Measurements from ENCODE around the gene BBOX1. TPM values are rescaled to one million over a fixed set of nuclear protein-coding genes. Genes with fewer than 3 reads are reported as not detected.

The BBOX1 gene
- total RNA-seq, 1 experiment from 2014 or later: not detected

DNA sequence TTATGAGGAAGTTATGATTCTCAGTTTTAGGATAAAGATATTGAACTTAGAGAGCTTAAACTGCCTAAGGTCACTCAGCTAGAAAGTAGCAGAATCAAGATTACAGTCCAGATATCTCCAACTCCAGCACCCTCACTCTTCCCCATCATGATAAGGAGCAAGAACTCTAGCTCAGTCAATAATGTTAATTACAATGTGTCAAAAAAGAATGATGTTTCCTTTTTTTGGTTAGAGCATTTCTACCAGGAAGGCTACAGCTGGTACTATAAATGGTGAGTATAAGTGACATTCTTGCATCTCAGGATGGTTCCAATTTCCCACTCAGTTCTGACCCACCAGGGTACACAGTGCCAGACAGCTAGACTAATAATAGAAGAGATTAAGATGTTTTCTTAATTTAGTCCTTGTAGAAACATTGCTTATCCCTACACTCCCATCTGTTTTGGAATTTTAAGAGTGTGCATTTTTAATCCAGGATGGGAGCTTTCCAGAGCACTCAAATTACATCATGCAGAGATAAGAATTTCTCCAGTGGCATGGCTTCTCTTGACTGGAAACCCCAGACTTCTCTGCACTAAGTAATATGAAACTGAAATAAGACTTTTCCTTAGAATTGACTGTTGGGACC lies 21.6 kb upstream of the BBOX1 start:
- Histone ChIP-seq H3K4me1 (ENCODE audit: control insufficient read depth in 1 of 2, insufficient read depth in 2 of 2, low read length in 2 of 2) (no peaks in the 10 kb centered on the region), H4K20me1 (ENCODE audit: insufficient read depth) (no peaks in the 10 kb centered on the region), H3K9me2 (ENCODE audit: insufficient read depth) (no peaks in the 10 kb centered on the region), H3K27me3 (ENCODE audit: insufficient read depth, low read length) (no peaks in the 10 kb centered on the region), H3K9ac (ENCODE audit: low read length) (no peak overlapping the region), H3K4me3 (replicated peaks in 1 of 2; ENCODE audit: low read depth in 1 of 2, low read length in 2 of 2) (no peak overlapping the region), H2AFZ (ENCODE audit: low read depth, low read length, poor library complexity, severe bottlenecking) (no peak overlapping the region), H3K4me2 (ENCODE audit: low read length) (no peak overlapping the region), H3K36me3 (ENCODE audit: control insufficient read depth in 1 of 2, insufficient read depth in 2 of 2, low read length in 2 of 2) (no peaks in the 10 kb centered on the region; a peak in 1 of 4 replicates), H3K27ac (ENCODE audit: low read depth, low read length) (no peak overlapping the region), H3K79me2 (ENCODE audit: insufficient read depth, low read length) (no peaks in the 10 kb centered on the region), H3K9me3 (ENCODE audit: control insufficient read depth in 1 of 2, insufficient read depth in 1 of 2, low read depth in 1 of 2, low read length in 2 of 2) (no peaks in the 10 kb centered on the region)
- no peak for TF ChIP-seq JUND (IDR thresholded peaks at IDR 0.05)
- TF ChIP-seq ZFX (IDR thresholded peaks at IDR 0.05): no peak
- TF ChIP-seq CBX3 (IDR thresholded peaks at IDR 0.05; ENCODE audit: low read depth): no peak
- TF ChIP-seq FOSL1 (IDR thresholded peaks at IDR 0.05; ENCODE audit: low read depth): no peak
- DNase-seq (ENCODE audit: low read depth, low spot score) (no peak), ATAC-seq (no peak)
- RAD21 ChIA-PET (ENCODE audit: low non-redundant PET in 1 of 2, low total read pairs in 2 of 2, uncharacterized antibody in 2 of 2, unreplicated experiment in 2 of 2): no interaction called here
- POLR2A ChIA-PET: no interaction called here
- CTCF ChIA-PET: no interaction called here
- intact Hi-C loops (cut with micrococcal nuclease): no loop called here
- BruUV-seq (replicated peaks): no TSS peak

DNA sequence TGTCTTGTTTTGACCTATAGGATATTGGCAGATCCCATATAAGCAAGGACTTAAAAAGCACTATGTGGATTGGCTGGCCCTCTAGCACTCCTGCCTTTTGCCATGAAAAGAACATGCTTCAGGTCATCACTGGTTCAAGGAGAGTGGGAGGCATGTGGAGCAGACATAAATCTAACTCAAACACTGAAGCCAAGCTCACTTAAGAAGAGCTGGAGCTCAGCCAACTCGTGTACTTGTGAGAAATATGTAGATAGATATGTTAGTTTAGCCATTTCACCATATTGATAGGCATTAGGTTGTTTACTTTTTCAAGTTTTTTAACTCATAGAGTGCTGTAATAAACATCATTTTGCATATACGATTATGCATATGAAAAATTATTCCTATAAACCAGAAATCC lies 19.9 kb upstream of the BBOX1 start:
- H3K4me3 ChIP-seq (replicated peaks in 1 of 2; ENCODE audit: low read depth in 1 of 2, low read length in 2 of 2): no peak overlapping the region
- no peak overlapping the region for H2AFZ ChIP-seq (ENCODE audit: low read depth, low read length, poor library complexity, severe bottlenecking)
- no peak overlapping the region for H3K4me2 ChIP-seq (ENCODE audit: low read length)
- no peaks in the 10 kb centered on the region for H3K79me2 ChIP-seq (ENCODE audit: insufficient read depth, low read length)
- H3K9me3 ChIP-seq (ENCODE audit: control insufficient read depth in 1 of 2, insufficient read depth in 1 of 2, low read depth in 1 of 2, low read length in 2 of 2): no peaks in the 10 kb centered on the region
- H3K9ac ChIP-seq (ENCODE audit: low read length): no peak overlapping the region
- ATAC-seq (no peak), DNase-seq (ENCODE audit: low read depth, low spot score) (no peak)
- intact Hi-C loops (cut with micrococcal nuclease): no loop called here
- H4K20me1 ChIP-seq (ENCODE audit: insufficient read depth): no peaks in the 10 kb centered on the region
- no peaks in the 10 kb centered on the region for H3K27me3 ChIP-seq (ENCODE audit: insufficient read depth, low read length)
- no TSS peak for BruUV-seq (replicated peaks)
- TF ChIP-seq TCF7L2 (IDR thresholded peaks at IDR 0.05; ENCODE audit: borderline replicate concordance, extremely low read depth, insufficient read depth, insufficient read length): no peak
- TF ChIP-seq, protein P1, sequence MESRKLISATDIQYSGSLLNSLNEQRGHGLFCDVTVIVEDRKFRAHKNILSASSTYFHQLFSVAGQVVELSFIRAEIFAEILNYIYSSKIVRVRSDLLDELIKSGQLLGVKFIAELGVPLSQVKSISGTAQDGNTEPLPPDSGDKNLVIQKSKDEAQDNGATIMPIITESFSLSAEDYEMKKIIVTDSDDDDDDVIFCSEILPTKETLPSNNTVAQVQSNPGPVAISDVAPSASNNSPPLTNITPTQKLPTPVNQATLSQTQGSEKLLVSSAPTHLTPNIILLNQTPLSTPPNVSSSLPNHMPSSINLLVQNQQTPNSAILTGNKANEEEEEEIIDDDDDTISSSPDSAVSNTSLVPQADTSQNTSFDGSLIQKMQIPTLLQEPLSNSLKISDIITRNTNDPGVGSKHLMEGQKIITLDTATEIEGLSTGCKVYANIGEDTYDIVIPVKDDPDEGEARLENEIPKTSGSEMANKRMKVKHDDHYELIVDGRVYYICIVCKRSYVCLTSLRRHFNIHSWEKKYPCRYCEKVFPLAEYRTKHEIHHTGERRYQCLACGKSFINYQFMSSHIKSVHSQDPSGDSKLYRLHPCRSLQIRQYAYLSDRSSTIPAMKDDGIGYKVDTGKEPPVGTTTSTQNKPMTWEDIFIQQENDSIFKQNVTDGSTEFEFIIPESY (IDR thresholded peaks at IDR 0.05; ENCODE audit: extremely low read depth, insufficient replicate concordance, low read length): no peak
- TF ChIP-seq ZFX (IDR thresholded peaks at IDR 0.05): no peak
- no peak for TF ChIP-seq SIN3A (IDR thresholded peaks at IDR 0.05; ENCODE audit: low read depth)
- no peak for TF ChIP-seq EGR1 (IDR thresholded peaks at IDR 0.05; ENCODE audit: low read depth)
- no peak for TF ChIP-seq CEBPB (IDR thresholded peaks at IDR 0.05; ENCODE audit: low read depth)
- no peak for TF ChIP-seq ZNF274 (IDR thresholded peaks at IDR 0.05; ENCODE audit: low read depth, low read length)
- TF ChIP-seq RAD21 (IDR thresholded peaks at IDR 0.05; ENCODE audit: low read depth): no peak
- TF ChIP-seq SP1 (IDR thresholded peaks at IDR 0.05; ENCODE audit: low read depth): no peak
- TF ChIP-seq, protein P2, sequence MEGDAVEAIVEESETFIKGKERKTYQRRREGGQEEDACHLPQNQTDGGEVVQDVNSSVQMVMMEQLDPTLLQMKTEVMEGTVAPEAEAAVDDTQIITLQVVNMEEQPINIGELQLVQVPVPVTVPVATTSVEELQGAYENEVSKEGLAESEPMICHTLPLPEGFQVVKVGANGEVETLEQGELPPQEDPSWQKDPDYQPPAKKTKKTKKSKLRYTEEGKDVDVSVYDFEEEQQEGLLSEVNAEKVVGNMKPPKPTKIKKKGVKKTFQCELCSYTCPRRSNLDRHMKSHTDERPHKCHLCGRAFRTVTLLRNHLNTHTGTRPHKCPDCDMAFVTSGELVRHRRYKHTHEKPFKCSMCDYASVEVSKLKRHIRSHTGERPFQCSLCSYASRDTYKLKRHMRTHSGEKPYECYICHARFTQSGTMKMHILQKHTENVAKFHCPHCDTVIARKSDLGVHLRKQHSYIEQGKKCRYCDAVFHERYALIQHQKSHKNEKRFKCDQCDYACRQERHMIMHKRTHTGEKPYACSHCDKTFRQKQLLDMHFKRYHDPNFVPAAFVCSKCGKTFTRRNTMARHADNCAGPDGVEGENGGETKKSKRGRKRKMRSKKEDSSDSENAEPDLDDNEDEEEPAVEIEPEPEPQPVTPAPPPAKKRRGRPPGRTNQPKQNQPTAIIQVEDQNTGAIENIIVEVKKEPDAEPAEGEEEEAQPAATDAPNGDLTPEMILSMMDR (IDR thresholded peaks at IDR 0.05 in 2 of 3, conservative IDR thresholded peaks at IDR 0.05 in 1 of 3; ENCODE audit: borderline replicate concordance in 1 of 3, insufficient read depth in 1 of 3, low read depth in 2 of 3, low read length in 2 of 3): no peak
- TF ChIP-seq YY1 (IDR thresholded peaks at IDR 0.05; ENCODE audit: extremely low read depth, insufficient replicate concordance, low read depth, low read length): no peak
- no peak for TF ChIP-seq POLR2AphosphoS5 (IDR thresholded peaks at IDR 0.05; ENCODE audit: low read depth, low read length)
- TF ChIP-seq EZH2phosphoT487 (IDR thresholded peaks at IDR 0.05; ENCODE audit: borderline replicate concordance): no peak
- RAD21 ChIA-PET (ENCODE audit: low non-redundant PET in 1 of 2, low total read pairs in 2 of 2, uncharacterized antibody in 2 of 2, unreplicated experiment in 2 of 2): no interaction called here
- H3K4me1 ChIP-seq (ENCODE audit: control insufficient read depth in 1 of 2, insufficient read depth in 2 of 2, low read length in 2 of 2): no peaks in the 10 kb centered on the region
- CTCF ChIA-PET: no interaction called here
- H3K9me2 ChIP-seq (ENCODE audit: insufficient read depth): no peaks in the 10 kb centered on the region
- POLR2A ChIA-PET: no interaction called here
- H3K36me3 ChIP-seq (ENCODE audit: control insufficient read depth in 1 of 2, insufficient read depth in 2 of 2, low read length in 2 of 2): no peaks in the 10 kb centered on the region
- no peak overlapping the region for H3K27ac ChIP-seq (ENCODE audit: low read depth, low read length)

Data from HCT116 (cell line).